ENCODE results near the gene ADAMTSL1. TPM values are rescaled to one million over a fixed set of nuclear protein-coding genes. Genes with fewer than 3 reads are reported as not detected.
A peak's percentile ranks its signal among the peaks of the same experiment; 100 is the strongest.

The ADAMTSL1 gene
- total RNA-seq, 2 experiments from 2014 or later, result not detected

DNA sequence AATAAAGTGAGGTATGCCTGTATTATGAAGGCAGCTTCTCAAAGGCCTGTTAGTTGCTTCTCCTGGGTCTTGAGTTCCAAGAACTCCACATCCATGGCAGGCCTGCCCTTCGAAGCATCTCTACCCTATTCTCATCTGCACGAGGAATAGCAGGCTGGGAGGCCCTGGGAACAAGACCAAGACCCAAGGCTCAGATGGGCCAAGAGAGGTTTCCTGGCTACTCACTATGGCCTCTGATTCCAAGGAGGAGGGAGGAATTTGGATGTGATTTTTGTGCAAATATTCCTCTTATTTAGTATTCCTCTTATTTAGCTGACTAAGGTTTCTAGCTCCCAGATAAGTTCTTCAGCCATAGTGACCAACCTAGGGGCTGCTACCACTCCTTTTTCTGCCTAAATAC lies 407.8 kb downstream of the ADAMTSL1 start:
- CTCF ChIA-PET, result interaction anchor here (0.6 kb wide), 1 partner anchor 135 kb away, joined by 3 read pairs; no protein-coding TSS in a partner anchor
- ATAC-seq, result no peak
- Mint-ChIP-seq H3K27ac (no peak overlapping the region), H3K9me3 (ENCODE audit: low read depth) (no peaks in the 10 kb centered on the region), H3K4me3 (no peak overlapping the region), H3K36me3 (ENCODE audit: low read depth) (no peaks in the 10 kb centered on the region), H3K4me1 (no peaks in the 10 kb centered on the region), H3K27me3 (peaks cover 8% of the 10 kb centered on the region)
- POLR2A ChIA-PET, result no interaction called here
- no peak for DNase-seq
- intact Hi-C loops (cut with DNase I, micrococcal nuclease), result no loop called here

DNA sequence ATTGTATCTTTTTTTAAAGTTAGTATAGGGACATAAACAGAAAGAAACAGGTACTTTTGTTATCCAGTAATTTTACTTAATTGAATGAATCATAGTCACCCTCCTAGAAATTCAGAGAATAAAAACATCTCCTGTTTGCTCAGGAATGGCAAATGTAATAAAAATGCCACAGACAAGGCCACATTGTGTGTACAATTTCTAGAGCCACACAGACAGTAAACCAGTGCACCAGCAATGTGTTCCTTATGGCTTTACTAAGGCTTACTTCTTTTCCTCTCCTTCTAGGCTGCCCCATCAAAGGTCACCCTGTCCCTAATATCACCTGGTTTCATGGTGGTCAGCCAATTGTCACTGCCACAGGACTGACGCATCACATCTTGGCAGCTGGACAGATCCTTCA lies 413.6 kb downstream of the ADAMTSL1 start:
- ChIA-PET CTCF (no interaction called here), POLR2A (no interaction called here)
- ATAC-seq, result no peak

DNA sequence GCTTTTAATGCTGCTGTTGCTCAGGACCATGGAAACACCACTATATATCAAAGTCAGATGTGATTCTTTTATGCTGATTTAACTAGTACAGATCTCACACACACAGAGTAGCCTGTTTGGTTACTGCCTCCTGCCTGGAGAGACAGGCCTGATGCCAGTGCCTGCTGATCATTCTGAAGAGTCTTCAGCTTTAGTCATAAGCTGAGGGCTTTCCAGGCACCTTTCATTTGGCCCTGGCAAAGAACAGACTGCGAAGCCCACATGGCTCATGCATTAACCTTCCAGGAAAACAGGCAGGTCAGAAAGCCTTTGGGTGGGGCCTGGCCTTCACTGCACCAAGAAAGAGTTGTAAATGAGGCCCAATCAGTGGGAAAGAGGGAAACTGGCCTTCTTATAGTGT lies 414.3 kb downstream of the ADAMTSL1 start:
- ChIA-PET CTCF (no interaction called here), POLR2A (no interaction called here)
- no peaks in the 10 kb centered on the region for H3K27me3 Mint-ChIP-seq
- DNase-seq, result no peak
- no peak for ATAC-seq
- intact Hi-C loops (cut with DNase I, micrococcal nuclease), result no loop called here
- no peaks in the 10 kb centered on the region for H3K4me1 Mint-ChIP-seq
- no peaks in the 10 kb centered on the region for H3K9me3 Mint-ChIP-seq (ENCODE audit: low read depth)
- H3K4me3 Mint-ChIP-seq, result no peak overlapping the region
- H3K27ac Mint-ChIP-seq, result no peak overlapping the region
- H3K36me3 Mint-ChIP-seq (ENCODE audit: low read depth), result no peaks in the 10 kb centered on the region

More for the DNA sequence above, 413.6 kb downstream of the ADAMTSL1 start:
- no peaks in the 10 kb centered on the region for H3K9me3 Mint-ChIP-seq (ENCODE audit: low read depth)
- DNase-seq, result no peak
- H3K36me3 Mint-ChIP-seq (ENCODE audit: low read depth), result no peaks in the 10 kb centered on the region
- no peaks in the 10 kb centered on the region for H3K4me1 Mint-ChIP-seq
- H3K27me3 Mint-ChIP-seq, result no peaks in the 10 kb centered on the region
- no peak overlapping the region for H3K27ac Mint-ChIP-seq
- no peak overlapping the region for H3K4me3 Mint-ChIP-seq
- intact Hi-C loops (cut with DNase I, micrococcal nuclease), result no loop called here

DNA sequence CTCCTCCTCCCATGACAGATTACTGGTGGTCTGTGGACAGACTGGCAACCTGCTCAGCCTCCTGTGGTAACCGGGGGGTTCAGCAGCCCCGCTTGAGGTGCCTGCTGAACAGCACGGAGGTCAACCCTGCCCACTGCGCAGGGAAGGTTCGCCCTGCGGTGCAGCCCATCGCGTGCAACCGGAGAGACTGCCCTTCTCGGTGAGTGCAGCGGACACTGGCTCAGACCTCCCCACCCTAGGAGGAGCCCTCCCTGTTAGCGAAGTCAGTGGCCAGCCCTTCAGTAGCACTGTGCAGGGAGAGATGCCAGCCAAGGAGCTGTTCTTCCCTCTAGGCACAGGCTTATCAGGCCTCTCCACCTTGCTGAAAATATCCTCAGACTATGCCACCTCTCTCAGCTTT lies 415.6 kb downstream of the ADAMTSL1 start:
- CTCF ChIA-PET, result no interaction called here

DNA sequence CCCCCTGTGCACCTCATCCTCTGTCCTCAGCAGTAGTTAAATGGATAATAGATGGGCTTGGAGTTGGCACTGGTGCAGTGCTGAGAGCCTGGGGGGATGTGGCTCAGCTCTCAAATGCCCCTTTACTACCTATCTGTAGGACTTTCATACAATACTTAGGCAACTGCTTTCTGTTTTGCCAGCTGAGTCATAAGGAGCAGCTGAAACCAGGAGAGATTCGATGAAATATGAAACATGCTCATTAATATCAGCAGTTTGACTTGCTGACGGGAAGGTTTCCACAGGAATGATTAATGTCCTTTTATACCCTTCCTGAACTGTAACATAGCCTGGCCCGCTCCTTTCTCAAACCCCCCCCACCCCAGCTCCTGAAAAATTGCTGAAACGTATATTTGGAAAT lies 416.4 kb downstream of the ADAMTSL1 start:
- ChIA-PET CTCF (no interaction called here), POLR2A (no interaction called here)
- peaks cover 5% of the 10 kb centered on the region for H3K9me3 Mint-ChIP-seq (ENCODE audit: low read depth)
- H3K4me3 Mint-ChIP-seq, result no peak overlapping the region
- no peak for ATAC-seq
- no peak overlapping the region for H3K27ac Mint-ChIP-seq
- H3K36me3 Mint-ChIP-seq (ENCODE audit: low read depth), result no peaks in the 10 kb centered on the region
- H3K27me3 Mint-ChIP-seq, result no peaks in the 10 kb centered on the region
- intact Hi-C loops (cut with DNase I, micrococcal nuclease), result no loop called here
- H3K4me1 Mint-ChIP-seq, result no peaks in the 10 kb centered on the region
- DNase-seq, result no peak

More for the DNA sequence above, 415.6 kb downstream of the ADAMTSL1 start:
- Mint-ChIP-seq H3K4me3 (no peak overlapping the region), H3K36me3 (ENCODE audit: low read depth) (no peaks in the 10 kb centered on the region), H3K9me3 (ENCODE audit: low read depth) (peaks cover 2% of the 10 kb centered on the region), H3K4me1 (no peaks in the 10 kb centered on the region), H3K27ac (no peak overlapping the region), H3K27me3 (no peaks in the 10 kb centered on the region)
- intact Hi-C loops (cut with DNase I, micrococcal nuclease), result no loop called here
- POLR2A ChIA-PET, result no interaction called here
- no peak for DNase-seq
- no peak for ATAC-seq

DNA sequence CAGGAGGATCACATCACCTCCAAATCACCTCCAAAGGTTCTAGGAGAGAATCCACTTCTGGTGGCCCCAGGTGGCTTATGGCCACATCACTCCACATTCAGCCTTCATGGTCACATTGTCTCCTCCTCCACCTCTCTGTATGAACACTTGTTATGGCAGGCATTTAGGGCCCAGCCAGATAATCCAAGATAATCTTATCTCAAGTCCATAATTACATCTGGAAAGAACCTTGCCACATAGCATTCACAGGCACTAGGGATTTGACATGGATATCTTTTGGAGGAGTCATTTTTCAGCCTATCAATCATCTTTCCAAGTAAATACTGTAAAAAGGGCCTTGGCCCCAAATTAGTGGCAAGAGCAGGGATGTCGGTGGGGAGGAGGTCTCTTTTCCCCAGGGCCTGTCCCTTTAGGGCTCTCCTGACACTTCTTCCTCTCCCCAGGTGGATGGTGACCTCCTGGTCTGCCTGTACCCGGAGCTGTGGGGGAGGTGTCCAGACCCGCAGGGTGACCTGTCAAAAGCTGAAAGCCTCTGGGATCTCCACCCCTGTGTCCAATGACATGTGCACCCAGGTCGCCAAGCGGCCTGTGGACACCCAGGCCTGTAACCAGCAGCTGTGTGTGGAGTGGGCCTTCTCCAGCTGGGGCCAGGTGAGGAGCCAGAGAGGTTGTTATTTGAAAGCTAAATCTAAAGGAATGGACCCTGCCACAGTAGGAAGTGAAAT lies 418.2 kb downstream of the ADAMTSL1 start:
- POLR2A ChIA-PET, result no interaction called here
- DNase-seq, result no peak
- no peaks in the 10 kb centered on the region for H3K27me3 Mint-ChIP-seq
- H3K27ac Mint-ChIP-seq, result no peak overlapping the region
- ATAC-seq, result no peak
- H3K4me1 Mint-ChIP-seq, result no peaks in the 10 kb centered on the region
- H3K36me3 Mint-ChIP-seq (ENCODE audit: low read depth), result no peaks in the 10 kb centered on the region
- CTCF ChIA-PET, result no interaction called here
- peaks cover 13% of the 10 kb centered on the region for H3K9me3 Mint-ChIP-seq (ENCODE audit: low read depth)
- no peak overlapping the region for H3K4me3 Mint-ChIP-seq
- intact Hi-C loops (cut with DNase I, micrococcal nuclease), result no loop called here

DNA sequence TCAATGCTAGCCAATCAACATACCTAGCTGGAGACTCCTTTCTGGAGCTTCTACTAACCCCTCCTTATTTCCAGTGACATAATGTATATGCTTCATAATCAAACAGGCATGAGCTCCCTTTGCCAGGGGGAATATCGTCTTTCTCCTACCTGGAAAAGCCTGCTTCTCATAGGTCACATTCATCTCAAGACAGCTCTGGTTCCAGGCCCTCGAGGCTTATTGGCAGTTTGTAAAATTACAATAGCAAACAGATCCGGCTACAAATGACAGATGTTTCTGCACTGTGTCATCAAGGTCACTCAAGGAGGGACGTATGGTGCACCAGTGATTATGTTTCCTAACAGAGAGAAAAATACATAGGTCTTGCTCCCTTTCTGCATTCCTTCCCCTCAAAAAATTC lies 419.1 kb downstream of the ADAMTSL1 start:
- Mint-ChIP-seq H3K27ac (no peak overlapping the region), H3K4me3 (no peak overlapping the region), H3K9me3 (ENCODE audit: low read depth) (peaks cover 13% of the 10 kb centered on the region), H3K27me3 (no peaks in the 10 kb centered on the region), H3K36me3 (ENCODE audit: low read depth) (no peaks in the 10 kb centered on the region), H3K4me1 (no peaks in the 10 kb centered on the region)
- ATAC-seq (no peak), DNase-seq (no peak)
- ChIA-PET POLR2A (no interaction called here), CTCF (no interaction called here)
- intact Hi-C loops (cut with DNase I, micrococcal nuclease), result no loop called here

DNA sequence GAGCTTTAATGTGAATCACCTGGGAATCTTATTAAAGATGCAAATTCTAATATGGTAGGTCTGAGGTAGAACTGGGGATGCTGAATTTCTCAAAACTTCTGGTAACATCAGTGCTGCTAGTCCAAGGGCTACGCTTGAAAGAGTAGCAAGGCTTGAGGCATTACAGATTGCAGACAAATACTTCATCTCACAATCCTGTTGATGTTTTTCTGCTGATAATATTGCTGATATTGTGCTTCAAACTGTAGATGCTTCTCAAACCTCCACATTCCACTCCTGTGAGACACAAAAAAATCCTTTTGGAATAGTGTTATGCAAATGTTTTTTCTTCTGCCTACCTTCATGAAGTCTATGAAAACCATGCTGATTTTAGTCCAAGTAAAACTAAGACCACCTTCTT lies 419.5 kb downstream of the ADAMTSL1 start:
- H3K36me3 Mint-ChIP-seq (ENCODE audit: low read depth), result no peaks in the 10 kb centered on the region
- ATAC-seq (no peak), DNase-seq (no peak)
- H3K4me1 Mint-ChIP-seq, result no peaks in the 10 kb centered on the region
- intact Hi-C loops (cut with DNase I, micrococcal nuclease), result no loop called here
- H3K27me3 Mint-ChIP-seq, result no peaks in the 10 kb centered on the region
- ChIA-PET CTCF (no interaction called here), POLR2A (no interaction called here)
- no peak overlapping the region for H3K4me3 Mint-ChIP-seq
- H3K9me3 Mint-ChIP-seq (ENCODE audit: low read depth), result peaks cover 13% of the 10 kb centered on the region
- H3K27ac Mint-ChIP-seq, result no peak overlapping the region

DNA sequence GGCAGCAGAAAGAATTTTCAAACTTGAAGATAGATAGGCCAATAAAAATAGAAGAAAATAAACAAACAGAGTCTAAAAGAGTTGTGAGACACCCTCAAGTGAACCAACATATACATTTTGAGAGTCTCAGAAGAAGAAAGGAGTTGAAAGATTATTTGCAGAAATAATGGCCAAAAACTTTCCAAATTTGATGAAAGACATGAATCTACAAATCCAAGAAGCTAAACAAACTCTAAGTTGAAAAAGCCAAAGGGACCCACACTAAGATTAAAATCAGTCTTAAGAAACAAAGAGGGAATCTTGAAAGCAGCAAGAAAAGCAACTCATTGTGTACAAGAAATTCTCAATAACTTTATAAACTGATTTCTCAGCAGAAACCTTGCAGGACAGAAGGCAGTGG lies 422.1 kb downstream of the ADAMTSL1 start:
- H3K9me3 Mint-ChIP-seq (ENCODE audit: low read depth), result peaks cover 20% of the 10 kb centered on the region
- CTCF ChIA-PET, result no interaction called here
- peaks cover 2% of the 10 kb centered on the region for H3K27me3 Mint-ChIP-seq
- DNase-seq, result no peak
- no peak overlapping the region for H3K27ac Mint-ChIP-seq
- intact Hi-C loops (cut with DNase I, micrococcal nuclease), result no loop called here
- POLR2A ChIA-PET, result no interaction called here
- H3K36me3 Mint-ChIP-seq (ENCODE audit: low read depth), result no peaks in the 10 kb centered on the region
- no peaks in the 10 kb centered on the region for H3K4me1 Mint-ChIP-seq
- no peak overlapping the region for H3K4me3 Mint-ChIP-seq
- no peak for ATAC-seq

DNA sequence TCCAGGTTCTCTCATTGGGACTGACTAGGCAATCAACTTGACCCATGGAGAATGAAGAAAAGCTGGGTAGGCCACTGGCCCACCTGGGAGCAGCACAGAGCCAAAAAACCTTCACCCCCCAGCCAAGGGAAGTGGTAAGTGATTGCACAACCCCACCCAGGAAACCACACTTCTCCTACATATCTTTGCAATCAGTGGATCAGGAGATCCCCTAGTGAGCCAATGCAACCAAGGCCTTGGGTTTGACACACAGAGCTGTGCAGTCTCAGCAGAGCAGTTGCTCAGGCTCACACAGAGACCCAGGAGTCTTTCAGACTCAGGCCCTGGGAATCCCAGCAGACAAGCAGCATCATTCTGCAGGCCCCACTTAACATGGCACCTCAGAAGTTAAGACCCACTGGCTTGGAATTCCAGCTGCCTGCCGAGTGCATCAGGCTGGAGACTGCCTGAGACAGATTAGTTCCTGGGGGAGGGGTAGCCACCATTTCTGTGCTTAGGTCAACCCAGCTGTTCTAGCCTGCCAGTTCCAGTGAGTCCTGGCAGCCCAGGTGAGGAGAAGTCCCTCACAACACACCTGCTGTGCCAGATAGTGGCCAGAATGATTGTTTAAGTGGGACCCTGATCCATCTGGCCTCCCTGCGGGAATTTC lies 422.7 kb downstream of the ADAMTSL1 start:
- H3K27ac Mint-ChIP-seq, result no peak overlapping the region
- no peak overlapping the region for H3K4me3 Mint-ChIP-seq
- no peaks in the 10 kb centered on the region for H3K4me1 Mint-ChIP-seq
- peak; percentile 8 for DNase-seq
- H3K9me3 Mint-ChIP-seq (ENCODE audit: low read depth), result peaks cover 20% of the 10 kb centered on the region
- intact Hi-C loops (cut with DNase I, micrococcal nuclease), result no loop called here
- ATAC-seq, result no peak
- ChIA-PET CTCF (no interaction called here), POLR2A (no interaction called here)
- H3K36me3 Mint-ChIP-seq (ENCODE audit: low read depth), result no peaks in the 10 kb centered on the region
- H3K27me3 Mint-ChIP-seq, result peaks cover 2% of the 10 kb centered on the region

DNA sequence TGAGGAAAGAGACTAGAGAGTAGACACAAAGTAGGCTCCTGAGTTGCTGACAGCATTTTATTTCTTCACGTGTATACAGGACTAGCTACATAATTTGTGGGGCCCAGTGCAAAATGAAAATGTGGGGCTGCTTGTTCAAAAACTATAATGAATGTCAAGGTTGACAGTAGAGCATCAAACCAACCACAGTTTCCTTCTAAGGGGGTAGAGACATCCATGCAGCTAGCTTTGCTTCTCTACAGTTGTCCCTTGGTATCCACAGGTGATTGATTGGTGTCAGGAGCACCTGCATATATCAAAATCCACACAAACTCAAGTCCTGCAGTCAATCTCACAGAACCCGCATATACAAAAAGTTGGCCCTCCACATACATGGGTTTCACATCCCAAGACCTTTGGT lies 429.5 kb downstream of the ADAMTSL1 start:
- DNase-seq (no peak), ATAC-seq (no peak)
- no peaks in the 10 kb centered on the region for H3K4me1 Mint-ChIP-seq
- CTCF ChIA-PET, result no interaction called here
- intact Hi-C loops (cut with DNase I, micrococcal nuclease), result no loop called here
- peaks cover 4% of the 10 kb centered on the region for H3K27me3 Mint-ChIP-seq
- no peak overlapping the region for H3K4me3 Mint-ChIP-seq
- no peak overlapping the region for H3K27ac Mint-ChIP-seq
- H3K9me3 Mint-ChIP-seq (ENCODE audit: low read depth), result peaks cover 12% of the 10 kb centered on the region
- POLR2A ChIA-PET, result no interaction called here
- no peaks in the 10 kb centered on the region for H3K36me3 Mint-ChIP-seq (ENCODE audit: low read depth)

DNA sequence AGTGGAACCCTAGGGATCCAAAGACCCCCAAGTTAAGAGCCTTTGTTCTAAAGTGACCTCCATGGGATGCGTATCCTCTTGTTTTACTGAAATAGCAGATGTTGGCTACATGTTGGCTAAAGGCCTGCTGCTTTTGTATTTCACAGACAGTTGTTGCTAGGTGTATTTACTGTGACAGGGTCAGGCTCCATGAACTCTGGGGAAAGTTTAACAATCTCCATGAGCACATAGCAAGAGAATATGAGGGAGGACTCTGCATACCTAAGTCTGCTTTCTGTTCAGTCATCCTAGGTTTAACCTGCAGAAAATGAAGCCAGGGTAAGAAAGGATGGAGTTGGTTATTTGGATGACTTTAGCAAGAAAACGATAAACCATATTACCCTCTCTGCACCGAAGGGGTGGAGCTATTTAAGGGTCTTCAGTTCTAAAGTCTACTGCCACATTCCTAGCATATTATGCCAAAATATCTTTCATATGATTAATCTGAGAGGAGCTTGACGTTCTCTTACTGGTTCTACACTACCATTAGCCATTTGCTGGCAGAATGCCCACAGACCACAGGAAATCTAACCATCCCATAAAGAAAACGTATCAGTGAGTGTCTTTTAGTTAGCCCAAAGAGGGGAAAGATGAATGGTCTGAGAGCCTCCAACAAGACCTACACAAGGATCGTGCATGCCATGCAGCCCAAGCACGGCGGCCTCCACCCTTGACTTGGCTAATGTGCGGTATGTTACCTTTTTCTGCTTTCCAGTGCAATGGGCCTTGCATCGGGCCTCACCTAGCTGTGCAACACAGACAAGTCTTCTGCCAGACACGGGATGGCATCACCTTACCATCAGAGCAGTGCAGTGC lies 431.3 kb downstream of the ADAMTSL1 start:
- H3K36me3 Mint-ChIP-seq (ENCODE audit: low read depth), result no peaks in the 10 kb centered on the region
- ChIA-PET POLR2A (interaction anchor here (0.7 kb wide), 1 partner anchor 46 kb away, joined by 3 read pairs; no protein-coding TSS in a partner anchor), CTCF (no interaction called here)
- peaks cover 2% of the 10 kb centered on the region for H3K27me3 Mint-ChIP-seq
- no peak overlapping the region for H3K4me3 Mint-ChIP-seq
- no peaks in the 10 kb centered on the region for H3K4me1 Mint-ChIP-seq
- ATAC-seq, result no peak
- peaks cover 7% of the 10 kb centered on the region for H3K9me3 Mint-ChIP-seq (ENCODE audit: low read depth)
- no peak for DNase-seq
- H3K27ac Mint-ChIP-seq, result no peak overlapping the region
- intact Hi-C loops (cut with DNase I, micrococcal nuclease), result no loop called here

All from activated CD4-positive, alpha-beta T cell treated with anti-CD3 and anti-CD28 coated beads for 36 hours (primary cell).